ENCODE results near the gene PECR. TPM values are rescaled to one million over a fixed set of nuclear protein-coding genes. Genes with fewer than 3 reads are reported as not detected.

PECR gene
- total and polyA plus RNA-seq, 10 of the 15 experiments (the other 5 are each of a cell fraction or from before 2014, with no cell fraction given), result 7.6 to 37.4 (median 25.7) TPM

DNA sequence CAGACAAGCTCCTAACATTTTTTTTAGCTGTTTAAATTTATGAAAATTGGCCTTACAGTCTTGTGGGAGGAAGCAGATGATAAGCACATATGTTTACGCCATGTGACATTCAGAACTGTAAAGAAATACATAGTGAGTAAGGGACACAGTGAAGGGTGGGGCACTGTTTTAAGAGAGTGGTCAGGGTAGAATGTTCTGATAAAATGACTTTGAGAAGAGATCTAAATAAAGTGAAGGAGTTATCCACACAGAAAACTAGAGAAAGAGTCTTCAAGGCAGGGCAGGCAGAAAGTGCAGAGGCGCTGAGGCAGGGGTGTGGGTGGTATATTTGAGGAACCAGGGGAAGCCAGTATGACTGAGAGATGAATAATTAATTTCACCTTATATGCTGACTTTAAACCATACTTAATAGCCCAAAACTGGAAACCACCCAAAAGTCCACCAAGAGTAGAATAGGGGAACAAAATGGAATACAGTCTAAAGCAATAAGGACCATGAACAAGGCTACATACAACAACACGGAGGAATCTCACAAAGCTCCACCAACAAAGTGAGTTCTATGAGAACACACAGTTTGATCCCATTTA is 76.8 kb downstream of the PECR start (continued):
- TF ChIP-seq, protein P1, sequence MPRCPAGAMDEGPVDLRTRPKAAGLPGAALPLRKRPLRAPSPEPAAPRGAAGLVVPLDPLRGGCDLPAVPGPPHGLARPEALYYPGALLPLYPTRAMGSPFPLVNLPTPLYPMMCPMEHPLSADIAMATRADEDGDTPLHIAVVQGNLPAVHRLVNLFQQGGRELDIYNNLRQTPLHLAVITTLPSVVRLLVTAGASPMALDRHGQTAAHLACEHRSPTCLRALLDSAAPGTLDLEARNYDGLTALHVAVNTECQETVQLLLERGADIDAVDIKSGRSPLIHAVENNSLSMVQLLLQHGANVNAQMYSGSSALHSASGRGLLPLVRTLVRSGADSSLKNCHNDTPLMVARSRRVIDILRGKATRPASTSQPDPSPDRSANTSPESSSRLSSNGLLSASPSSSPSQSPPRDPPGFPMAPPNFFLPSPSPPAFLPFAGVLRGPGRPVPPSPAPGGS (IDR thresholded peaks at IDR 0.05; ENCODE audit: borderline replicate concordance, insufficient read depth, low read depth, low read length, poor library complexity, severe bottlenecking), result no peak
- TF ChIP-seq RUNX3 (IDR thresholded peaks at IDR 0.05; ENCODE audit: low read length), result peak; percentile 47; the same call in 1 of the 2 replicates
- TF ChIP-seq BHLHE40 (IDR thresholded peaks at IDR 0.05; ENCODE audit: borderline replicate concordance in 1 of 2, low read depth in 2 of 2, low read length in 1 of 2), result no peak
- no peak for TF ChIP-seq YY1 (IDR thresholded peaks at IDR 0.05; ENCODE audit: low read depth, low read length)
- TF ChIP-seq, protein P2, sequence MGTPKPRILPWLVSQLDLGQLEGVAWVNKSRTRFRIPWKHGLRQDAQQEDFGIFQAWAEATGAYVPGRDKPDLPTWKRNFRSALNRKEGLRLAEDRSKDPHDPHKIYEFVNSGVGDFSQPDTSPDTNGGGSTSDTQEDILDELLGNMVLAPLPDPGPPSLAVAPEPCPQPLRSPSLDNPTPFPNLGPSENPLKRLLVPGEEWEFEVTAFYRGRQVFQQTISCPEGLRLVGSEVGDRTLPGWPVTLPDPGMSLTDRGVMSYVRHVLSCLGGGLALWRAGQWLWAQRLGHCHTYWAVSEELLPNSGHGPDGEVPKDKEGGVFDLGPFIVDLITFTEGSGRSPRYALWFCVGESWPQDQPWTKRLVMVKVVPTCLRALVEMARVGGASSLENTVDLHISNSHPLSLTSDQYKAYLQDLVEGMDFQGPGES (IDR thresholded peaks at IDR 0.05), result no peak
- TF ChIP-seq, protein P3, sequence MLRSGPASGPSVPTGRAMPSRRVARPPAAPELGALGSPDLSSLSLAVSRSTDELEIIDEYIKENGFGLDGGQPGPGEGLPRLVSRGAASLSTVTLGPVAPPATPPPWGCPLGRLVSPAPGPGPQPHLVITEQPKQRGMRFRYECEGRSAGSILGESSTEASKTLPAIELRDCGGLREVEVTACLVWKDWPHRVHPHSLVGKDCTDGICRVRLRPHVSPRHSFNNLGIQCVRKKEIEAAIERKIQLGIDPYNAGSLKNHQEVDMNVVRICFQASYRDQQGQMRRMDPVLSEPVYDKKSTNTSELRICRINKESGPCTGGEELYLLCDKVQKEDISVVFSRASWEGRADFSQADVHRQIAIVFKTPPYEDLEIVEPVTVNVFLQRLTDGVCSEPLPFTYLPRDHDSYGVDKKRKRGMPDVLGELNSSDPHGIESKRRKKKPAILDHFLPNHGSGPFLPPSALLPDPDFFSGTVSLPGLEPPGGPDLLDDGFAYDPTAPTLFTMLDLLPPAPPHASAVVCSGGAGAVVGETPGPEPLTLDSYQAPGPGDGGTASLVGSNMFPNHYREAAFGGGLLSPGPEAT (IDR thresholded peaks at IDR 0.05; ENCODE audit: low read depth), result peak; percentile 90
- TF ChIP-seq NR2C1 (IDR thresholded peaks at IDR 0.05), result no peak
- TF ChIP-seq RAD51 (IDR thresholded peaks at IDR 0.05), result peak; percentile 12; the same call in 1 of the 2 replicates
- TF ChIP-seq, protein P4, sequence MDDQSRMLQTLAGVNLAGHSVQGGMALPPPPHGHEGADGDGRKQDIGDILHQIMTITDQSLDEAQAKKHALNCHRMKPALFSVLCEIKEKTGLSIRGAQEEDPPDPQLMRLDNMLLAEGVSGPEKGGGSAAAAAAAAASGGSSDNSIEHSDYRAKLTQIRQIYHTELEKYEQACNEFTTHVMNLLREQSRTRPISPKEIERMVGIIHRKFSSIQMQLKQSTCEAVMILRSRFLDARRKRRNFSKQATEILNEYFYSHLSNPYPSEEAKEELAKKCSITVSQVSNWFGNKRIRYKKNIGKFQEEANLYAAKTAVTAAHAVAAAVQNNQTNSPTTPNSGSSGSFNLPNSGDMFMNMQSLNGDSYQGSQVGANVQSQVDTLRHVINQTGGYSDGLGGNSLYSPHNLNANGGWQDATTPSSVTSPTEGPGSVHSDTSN (IDR thresholded peaks at IDR 0.05; ENCODE audit: insufficient replicate concordance, low read depth, low read length), result no peak
- TF ChIP-seq NFIC (IDR thresholded peaks at IDR 0.05; ENCODE audit: low read depth, low read length), result peak; percentile 49; the same call in 1 of the 2 replicates
- peak; percentile 25; the same call in 1 of the 2 replicates for TF ChIP-seq ZBED1 (IDR thresholded peaks at IDR 0.05; ENCODE audit: borderline replicate concordance)
- TF ChIP-seq, protein P5, sequence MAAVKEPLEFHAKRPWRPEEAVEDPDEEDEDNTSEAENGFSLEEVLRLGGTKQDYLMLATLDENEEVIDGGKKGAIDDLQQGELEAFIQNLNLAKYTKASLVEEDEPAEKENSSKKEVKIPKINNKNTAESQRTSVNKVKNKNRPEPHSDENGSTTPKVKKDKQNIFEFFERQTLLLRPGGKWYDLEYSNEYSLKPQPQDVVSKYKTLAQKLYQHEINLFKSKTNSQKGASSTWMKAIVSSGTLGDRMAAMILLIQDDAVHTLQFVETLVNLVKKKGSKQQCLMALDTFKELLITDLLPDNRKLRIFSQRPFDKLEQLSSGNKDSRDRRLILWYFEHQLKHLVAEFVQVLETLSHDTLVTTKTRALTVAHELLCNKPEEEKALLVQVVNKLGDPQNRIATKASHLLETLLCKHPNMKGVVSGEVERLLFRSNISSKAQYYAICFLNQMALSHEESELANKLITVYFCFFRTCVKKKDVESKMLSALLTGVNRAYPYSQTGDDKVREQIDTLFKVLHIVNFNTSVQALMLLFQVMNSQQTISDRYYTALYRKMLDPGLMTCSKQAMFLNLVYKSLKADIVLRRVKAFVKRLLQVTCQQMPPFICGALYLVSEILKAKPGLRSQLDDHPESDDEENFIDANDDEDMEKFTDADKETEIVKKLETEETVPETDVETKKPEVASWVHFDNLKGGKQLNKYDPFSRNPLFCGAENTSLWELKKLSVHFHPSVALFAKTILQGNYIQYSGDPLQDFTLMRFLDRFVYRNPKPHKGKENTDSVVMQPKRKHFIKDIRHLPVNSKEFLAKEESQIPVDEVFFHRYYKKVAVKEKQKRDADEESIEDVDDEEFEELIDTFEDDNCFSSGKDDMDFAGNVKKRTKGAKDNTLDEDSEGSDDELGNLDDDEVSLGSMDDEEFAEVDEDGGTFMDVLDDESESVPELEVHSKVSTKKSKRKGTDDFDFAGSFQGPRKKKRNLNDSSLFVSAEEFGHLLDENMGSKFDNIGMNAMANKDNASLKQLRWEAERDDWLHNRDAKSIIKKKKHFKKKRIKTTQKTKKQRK (IDR thresholded peaks at IDR 0.05; ENCODE audit: low read depth, low read length), result no peak
- no peak for TF ChIP-seq SREBF1 (IDR thresholded peaks at IDR 0.05; ENCODE audit: low read length)
- no peak for TF ChIP-seq RAD21 (IDR thresholded peaks at IDR 0.05; ENCODE audit: insufficient read depth, low read depth, low read length)
- TF ChIP-seq, protein P6, sequence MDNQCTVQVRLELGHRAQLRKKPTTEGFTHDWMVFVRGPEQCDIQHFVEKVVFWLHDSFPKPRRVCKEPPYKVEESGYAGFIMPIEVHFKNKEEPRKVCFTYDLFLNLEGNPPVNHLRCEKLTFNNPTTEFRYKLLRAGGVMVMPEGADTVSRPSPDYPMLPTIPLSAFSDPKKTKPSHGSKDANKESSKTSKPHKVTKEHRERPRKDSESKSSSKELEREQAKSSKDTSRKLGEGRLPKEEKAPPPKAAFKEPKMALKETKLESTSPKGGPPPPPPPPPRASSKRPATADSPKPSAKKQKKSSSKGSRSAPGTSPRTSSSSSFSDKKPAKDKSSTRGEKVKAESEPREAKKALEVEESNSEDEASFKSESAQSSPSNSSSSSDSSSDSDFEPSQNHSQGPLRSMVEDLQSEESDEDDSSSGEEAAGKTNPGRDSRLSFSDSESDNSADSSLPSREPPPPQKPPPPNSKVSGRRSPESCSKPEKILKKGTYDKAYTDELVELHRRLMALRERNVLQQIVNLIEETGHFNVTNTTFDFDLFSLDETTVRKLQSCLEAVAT (IDR thresholded peaks at IDR 0.05), result 0 out of 2 replicates have a peak, but pooled peaks have one; percentile 25
- no peak for TF ChIP-seq HDAC2 (IDR thresholded peaks at IDR 0.05)

Measured in GM12878 (cell line).